GM19023 (cell line): ENCODE data around the gene KIAA0825.
"Not testable (repeated sequence)": the region's sequence is repeated elsewhere in the genome, so short reads cannot be mapped to it uniquely, and the experiment has no call there.

Source experiments
- ATAC-seq: cut with Tn5 transposase; IDR thresholded peaks from one replicate; pipeline ENCODE4 v1.9.1; 2021; ENCODE audit warnings: mild to moderate bottlenecking, moderate library complexity; ENCODE audit not compliant: unreplicated experiment

Gene KIAA0825

GRCh38 chr5:94595281-94595840 is 23.0 kb downstream of the KIAA0825 start:
- ATAC-seq, result no peak

GRCh38 chr5:94577466-94578245 is 40.7 kb downstream of the KIAA0825 start:
- peak; percentile 79 for ATAC-seq

- ATAC-seq, result no peak
Observed at GRCh38 chr5:94575196-94575595, 43.2 kb downstream of the KIAA0825 start.

GRCh38 chr5:94573349-94573748 is 45.1 kb downstream of the KIAA0825 start:
- ATAC-seq, result not testable (repeated sequence)

GRCh38 chr5:94571415-94571814 is 47.0 kb downstream of the KIAA0825 start:
- ATAC-seq, result no peak

- ATAC-seq, result no peak
Observed at GRCh38 chr5:94564812-94565211, 53.6 kb downstream of the KIAA0825 start.

GRCh38 chr5:94562327-94562971 is 56.0 kb downstream of the KIAA0825 start:
- ATAC-seq, result no peak

GRCh38 chr5:94558028-94558427 is 60.4 kb downstream of the KIAA0825 start:
- no peak for ATAC-seq

- no peak for ATAC-seq
Observed at GRCh38 chr5:94551858-94552257, 66.5 kb downstream of the KIAA0825 start.

GRCh38 chr5:94545870-94546625 is 72.4 kb downstream of the KIAA0825 start:
- ATAC-seq, result no peak

GRCh38 chr5:94544875-94545547 is 73.4 kb downstream of the KIAA0825 start:
- ATAC-seq, result no peak

- no peak for ATAC-seq
Observed at GRCh38 chr5:94544031-94544650, 74.3 kb downstream of the KIAA0825 start.

GRCh38 chr5:94540856-94541494 is 77.4 kb downstream of the KIAA0825 start:
- no peak for ATAC-seq

GRCh38 chr5:94538260-94538659 is 80.1 kb downstream of the KIAA0825 start:
- ATAC-seq, result no peak

- ATAC-seq, result no peak
Observed at GRCh38 chr5:94526706-94527105, 91.7 kb downstream of the KIAA0825 start.

GRCh38 chr5:94524841-94525697 is 93.3 kb downstream of the KIAA0825 start:
- ATAC-seq, result peak; percentile 82

GRCh38 chr5:94523018-94523417 is 95.4 kb downstream of the KIAA0825 start:
- ATAC-seq, result no peak

GRCh38 chr5:94522117-94522516 is 96.3 kb downstream of the KIAA0825 start:
- no peak for ATAC-seq
